GM12878 (cell line): Measurements from ENCODE around the gene AHCYL2. TPM values are rescaled to one million over a fixed set of nuclear protein-coding genes. Genes with fewer than 3 reads are reported as not detected.

ENCODE experiments used
- ATAC-seq: fragments of 200-7000 bp; cut with Tn5 transposase; 3 replicates; pipeline ENCODE4 v1.9.1; 2020; ENCODE audit warnings: mild to moderate bottlenecking, moderate library complexity
- BruUV-seq: library from RNA; stranded (reverse); fragments of 400-500 nt; replicated peaks from 2 replicates; lab custom pipeline; 2021; lab: Mats Ljungman, UMichigan
- CTCF ChIA-PET: fragments of 300-600 bp; sonication (Branson Sonifier 250); formaldehyde crosslinking; extraction: SDS; loops from one replicate; lab custom pipeline; 2021; ENCODE audit warnings: inconsistent platforms; lab: Yijun Ruan, JAX
- POLR2A ChIA-PET: fragments of 350-600 bp; formaldehyde crosslinking; extraction: SDS; loops from one replicate; lab custom pipeline; 2021; ENCODE audit warnings: inconsistent platforms; lab: Charles Lee
- RAD21 ChIA-PET: fragments of 300-600 bp; sonication (Branson Sonifier 250); formaldehyde crosslinking; loops from one replicate; lab custom pipeline; 2023; ENCODE audit warnings: antibody characterized with exemption; ENCODE audit not compliant: unreplicated experiment; lab: Charles Lee
- SMC1A ChIA-PET: fragments of 300-600 bp; sonication (Branson Sonifier 250); formaldehyde crosslinking; loops from one replicate; lab custom pipeline; 2023; ENCODE audit not compliant: unreplicated experiment, uncharacterized antibody; lab: Charles Lee
- DNase-seq: peaks from one replicate; pipeline ENCODE4 v3.0.0-alpha.2; 2011; ENCODE audit warnings: low read depth, low spot score
- FAIRE-seq: peaks from 3 replicates; lab custom pipeline; 2011; peaks lifted over from hg19 to GRCh38; lab: Jason Lieb, UNC
- H2AFZ ChIP-seq: 2 replicates; pipeline ENCODE4 v1.6.0; 2011; ENCODE audit warnings: low read depth, low read length, control low read depth; ENCODE audit not compliant: control insufficient read depth
- H3K27ac ChIP-seq: 2 replicates; pipeline ENCODE4 v1.5.1; 2011; ENCODE audit warnings: control low read depth; ENCODE audit not compliant: control insufficient read depth, insufficient read depth
- H3K27me3 ChIP-seq, 2 experiments: replicated peaks in 1 of 2; 2 replicates each; pipeline versions ENCODE4 v1.6.0 to v1.6.1; 2011; ENCODE audit warnings: low read length in 1 of 2; ENCODE audit not compliant: control insufficient read depth in 2 of 2, insufficient read depth in 2 of 2
- H3K36me3 ChIP-seq, 2 experiments: 2 replicates each; pipeline ENCODE4 v1.5.1; 2011; ENCODE audit warnings: low read length in 1 of 2; ENCODE audit not compliant: control insufficient read depth in 2 of 2, insufficient read depth in 2 of 2
- H3K4me1 ChIP-seq: 2 replicates; pipeline ENCODE4 v1.6.1; 2011; ENCODE audit warnings: mild to moderate bottlenecking, low read length, moderate library complexity, mixed read lengths; ENCODE audit not compliant: control insufficient read depth, insufficient read depth
- H3K4me2 ChIP-seq: 2 replicates; pipeline ENCODE4 v1.6.0; 2011; ENCODE audit warnings: control low read depth; ENCODE audit not compliant: control insufficient read depth, insufficient read depth
- H3K4me3 ChIP-seq: fragments of 200-600 bp; sonication (generic); 2 replicates; pipeline ENCODE4 v1.5.1; 2016
- H3K79me2 ChIP-seq: 2 replicates; pipeline ENCODE4 v1.6.0; 2011; ENCODE audit warnings: low read length; ENCODE audit not compliant: control insufficient read depth, insufficient read depth
- H3K9ac ChIP-seq: 2 replicates; pipeline ENCODE4 v1.8.0; 2011; ENCODE audit warnings: low read length, control low read depth, mixed read lengths; ENCODE audit not compliant: control insufficient read depth, insufficient read depth
- H3K9me3 ChIP-seq: replicated peaks from 3 replicates; pipeline ENCODE4 v1.5.1; 2011; ENCODE audit warnings: mild to moderate bottlenecking, low read length; ENCODE audit not compliant: control insufficient read depth, insufficient read depth
- H4K20me1 ChIP-seq: 2 replicates; pipeline ENCODE4 v1.6.0; 2011; ENCODE audit not compliant: control insufficient read depth, insufficient read depth
- EZH2 ChIP-seq: IDR thresholded peaks from 2 replicates; pipeline ENCODE4 v1.6.1; 2012; ENCODE audit warnings: low read depth, mild to moderate bottlenecking, control low read depth, inconsistent platforms, low read length, borderline replicate concordance; ENCODE audit not compliant: control insufficient read depth
- GATAD2B ChIP-seq: fragments of 450-650 bp; conservative IDR thresholded peaks from 2 replicates; pipeline ENCODE4 v1.6.1; 2017; ENCODE audit warnings: low read depth, mild to moderate bottlenecking, moderate library complexity
- HDAC2 ChIP-seq: fragments of 200-600 bp; sonication (generic); IDR thresholded peaks from 2 replicates; pipeline ENCODE4 v1.6.1; 2017
- KAT2A ChIP-seq: conservative IDR thresholded peaks from 2 replicates; pipeline ENCODE4 v1.6.1; 2011; ENCODE audit warnings: low read depth, low read length; ENCODE audit not compliant: control insufficient read depth
- MLLT1 ChIP-seq: fragments of 450-650 bp; IDR thresholded peaks from 2 replicates; pipeline ENCODE4 v1.6.1; 2016; ENCODE audit warnings: mild to moderate bottlenecking
- NFIC ChIP-seq: IDR thresholded peaks from 2 replicates; pipeline ENCODE4 v1.6.1; 2012; ENCODE audit warnings: low read depth, mild to moderate bottlenecking, inconsistent platforms, low read length, moderate library complexity
- PAX8 ChIP-seq: fragments of 450-650 bp; IDR thresholded peaks from 2 replicates; pipeline ENCODE4 v1.6.1; 2017; ENCODE audit warnings: mild to moderate bottlenecking, moderate library complexity
- RB1 ChIP-seq: fragments of 450-650 bp; formaldehyde crosslinking; IDR thresholded peaks from 2 replicates; pipeline ENCODE4 v1.6.1; 2017; ENCODE audit warnings: mild to moderate bottlenecking, borderline replicate concordance
- RCOR1 ChIP-seq: conservative IDR thresholded peaks from 2 replicates; pipeline ENCODE4 v1.6.1; 2012; ENCODE audit warnings: low read depth, low read length, improper control_type of control experiment
- SMAD1 ChIP-seq: fragments of 450-650 bp; IDR thresholded peaks from 2 replicates; pipeline ENCODE4 v1.6.1; 2018; ENCODE audit warnings: mild to moderate bottlenecking, low read depth; ENCODE audit not compliant: partially characterized antibody
- TCF3 ChIP-seq: IDR thresholded peaks from 2 replicates; pipeline ENCODE4 v1.6.1; 2012; ENCODE audit warnings: low read depth, mild to moderate bottlenecking, low read length, borderline replicate concordance; ENCODE audit not compliant: insufficient read depth
- WGBS: methylation state at CpG from one replicate; pipeline ENCODE4 v1.1.6; 2016; ENCODE audit warnings: low lambda C conversion rate; ENCODE audit not compliant: insufficient replicate concordance, insufficient coverage; ENCODE audit errors: missing lambda C conversion rate; 5-methylcytosine and 5-hydroxymethylcytosine counted together
- in situ Hi-C: fragments of 300-500 bp; cut with MboI; formaldehyde crosslinking; loops from 9 replicates; pipeline ENCODE4 v1.14.3; 2018; ENCODE audit warnings: mixed read lengths
- intact Hi-C: fragments of 100-400 bp; cut with micrococcal nuclease; formaldehyde crosslinking; loops from one replicate; pipeline ENCODE4 v1.14.2; 2022; ENCODE audit not compliant: unreplicated experiment
- polyA plus RNA-seq, 11 experiments: library from polyadenylated mRNA; depleted of rRNA in 4 of 11; unstranded in 6 of 11; stranded (reverse) in 5 of 11; fragments of >200 nt; fragmentation: Nextera tagmentation in 4 of 11; fragmentation: Illumina TruSeq in 1 of 11; extraction: Ambion mirVana in 4 of 11; extraction: Trizol in 1 of 11; gene quantifications; 1 replicate in 1 of 11; 2 replicates in 10 of 11; pipeline versions ENCODE4 v1.2.1 to v1.2.3, GENCODE V29; 2011 to 2016; ENCODE audit warnings: inconsistent platforms in 2 of 11, missing spikeins in 2 of 11, low read depth in 1 of 11
- total RNA-seq, 4 experiments: library from RNA; depleted of rRNA in 3 of 4; stranded (reverse); fragments of >200 nt in 3 of 4; fragmentation: Illumina TruSeq in 1 of 4; extraction: Trizol in 1 of 4; gene quantifications; 2 replicates each; pipeline versions ENCODE4 v1.2.1 to v1.2.3, GENCODE V29; 2013 to 2021

Gene AHCYL2
- total and polyA plus RNA-seq, 10 of the 15 experiments (the other 5 are each of a cell fraction or from before 2014, with no cell fraction given), result 1.7 to 29.1 (median 5.4) TPM

GRCh38 chr7:129315960-129316359, 91.1 kb downstream of the AHCYL2 start:
- no peak overlapping the region for H3K4me3 ChIP-seq
- no peak overlapping the region for H3K27ac ChIP-seq
- no peak overlapping the region for H3K4me2 ChIP-seq
- H3K36me3 ChIP-seq, result no peaks in the 10 kb centered on the region
- RAD21 ChIA-PET, result no interaction called here
- no peaks in the 10 kb centered on the region for H3K79me2 ChIP-seq
- no peaks in the 10 kb centered on the region for H3K27me3 ChIP-seq
- FAIRE-seq, result no peak
- DNase-seq, result no peak
- TF ChIP-seq PAX8 (no peak), GATAD2B (no peak), NFIC (no peak), MLLT1 (no peak), KAT2A (no peak), RB1 (no peak), RCOR1 (no peak), HDAC2 (no peak), SMAD1 (no peak), EZH2 (no peak), TCF3 (no peak)
- SMC1A ChIA-PET, result no interaction called here
- CTCF ChIA-PET, result interaction anchor here (0.8 kb wide), 1 partner anchor 222 kb away, joined by 3 read pairs; no protein-coding TSS in a partner anchor
- H3K9me3 ChIP-seq, result no peaks in the 10 kb centered on the region
- no TSS peak for BruUV-seq
- H3K4me1 ChIP-seq, result no peaks in the 10 kb centered on the region
- intact Hi-C loops, result no loop called here
- H2AFZ ChIP-seq, result no peak overlapping the region
- ATAC-seq, result no peak
- WGBS, result 97% methylated on average over 2 of the region's 2 CpGs
- POLR2A ChIA-PET, result no interaction called here
- H3K9ac ChIP-seq, result no peak overlapping the region
- in situ Hi-C loops, result no loop called here
- no peaks in the 10 kb centered on the region for H4K20me1 ChIP-seq
